ENCODE data around the gene ADGRG3. TPM values are rescaled to one million over a fixed set of nuclear protein-coding genes. Genes with fewer than 3 reads are reported as not detected.

Gene ADGRG3
- total and polyA plus RNA-seq, 2 of the 8 experiments (the other 6 are each of a cell fraction or from before 2014, with no cell fraction given): 0.28 to 0.98 TPM

DNA sequence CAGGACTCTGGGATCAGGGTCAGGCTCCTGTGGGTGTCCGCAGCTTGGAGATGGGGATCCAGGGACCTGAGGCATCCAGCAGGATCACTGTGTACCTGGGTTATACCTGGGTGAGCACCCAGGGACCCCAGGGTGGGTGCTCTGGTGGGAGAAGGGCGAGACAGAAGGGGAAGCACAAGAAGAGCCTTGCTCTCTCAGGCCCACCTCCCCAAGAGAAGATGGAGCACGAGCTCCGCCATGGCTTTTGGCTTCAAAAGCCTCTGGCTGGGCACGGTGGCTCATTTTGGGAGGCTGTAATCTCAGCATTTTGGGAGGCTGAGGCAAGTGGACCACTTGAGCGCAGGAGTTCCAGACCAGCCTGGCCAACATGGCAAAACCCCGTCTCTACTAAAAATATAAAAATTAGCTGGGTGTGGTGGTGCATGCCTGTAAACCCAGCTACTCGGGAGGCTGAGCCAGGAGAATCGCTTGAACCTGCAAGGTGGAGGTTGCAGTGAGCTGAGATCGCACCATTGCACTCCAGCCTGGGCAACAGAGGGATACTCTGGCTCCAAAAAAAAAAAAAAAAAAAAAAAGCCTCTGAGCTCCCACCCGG, 35.4 kb downstream of the ADGRG3 start (continued):
- TF ChIP-seq, protein P1, sequence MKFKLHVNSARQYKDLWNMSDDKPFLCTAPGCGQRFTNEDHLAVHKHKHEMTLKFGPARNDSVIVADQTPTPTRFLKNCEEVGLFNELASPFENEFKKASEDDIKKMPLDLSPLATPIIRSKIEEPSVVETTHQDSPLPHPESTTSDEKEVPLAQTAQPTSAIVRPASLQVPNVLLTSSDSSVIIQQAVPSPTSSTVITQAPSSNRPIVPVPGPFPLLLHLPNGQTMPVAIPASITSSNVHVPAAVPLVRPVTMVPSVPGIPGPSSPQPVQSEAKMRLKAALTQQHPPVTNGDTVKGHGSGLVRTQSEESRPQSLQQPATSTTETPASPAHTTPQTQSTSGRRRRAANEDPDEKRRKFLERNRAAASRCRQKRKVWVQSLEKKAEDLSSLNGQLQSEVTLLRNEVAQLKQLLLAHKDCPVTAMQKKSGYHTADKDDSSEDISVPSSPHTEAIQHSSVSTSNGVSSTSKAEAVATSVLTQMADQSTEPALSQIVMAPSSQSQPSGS (IDR thresholded peaks at IDR 0.05; ENCODE audit: low read length): no peak
- TF ChIP-seq BCL11A (IDR thresholded peaks at IDR 0.05; ENCODE audit: low read depth in 2 of 2, low read length in 2 of 2) (no peak), GTF2F1 (IDR thresholded peaks at IDR 0.05; ENCODE audit: borderline replicate concordance, low read depth, low read length) (no peak), BACH1 (IDR thresholded peaks at IDR 0.05; ENCODE audit: low read length) (no peak), PHF8 (conservative IDR thresholded peaks at IDR 0.05; ENCODE audit: low read depth, low read length) (no peak)
